ENCODE data around the gene BCAS2.
"Not testable (repeated sequence)": the region's sequence is repeated elsewhere in the genome, so short reads cannot be mapped to it uniquely, and the experiment has no call there.

BCAS2 gene

DNA sequence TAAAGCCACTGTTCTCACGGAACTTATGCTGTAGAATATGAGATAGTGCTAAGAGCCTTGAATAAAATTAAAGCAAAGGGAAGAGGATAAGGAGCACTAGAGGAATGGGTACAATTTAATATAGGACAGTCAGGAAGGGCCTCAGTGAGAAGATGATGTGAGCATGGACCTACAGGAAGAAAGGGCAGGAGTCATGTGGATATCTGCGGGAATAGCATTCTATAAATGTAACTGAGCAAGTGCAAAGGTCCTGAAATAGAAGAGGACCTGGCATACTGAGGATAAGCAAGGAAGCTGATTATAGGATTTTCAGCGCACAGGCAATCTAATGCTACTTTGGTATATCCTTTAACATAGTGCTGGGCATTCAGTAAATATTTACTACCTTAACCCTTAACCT lies 12.6 kb upstream of the BCAS2 start:
- Histone ChIP-seq H3K4me3 (ENCODE audit: extremely low read depth, insufficient read depth, low read length, poor library complexity, severe bottlenecking) (no peak overlapping the region), H3K4me1 (ENCODE audit: control insufficient read depth, insufficient read depth, low read length, poor library complexity, severe bottlenecking) (no peaks in the 10 kb centered on the region), H3K36me3 (ENCODE audit: control insufficient read depth, insufficient read depth, low read length) (no peaks in the 10 kb centered on the region), H3K27ac (ENCODE audit: low read depth, low read length, severe bottlenecking) (no peak overlapping the region), H3K9me3 (ENCODE audit: control insufficient read depth, low read length) (no peaks in the 10 kb centered on the region)
- 95 to 100% methylated on average over 2 of the region's 3 CpGs for whole genome bisulfite sequencing, 2 experiments (ENCODE audit: insufficient coverage in 2 of 2)

- 78 to 82% methylated on average over 2 to 3 of the region's 3 CpGs for WGBS, 2 experiments (ENCODE audit: insufficient coverage in 2 of 2)
- no peaks in the 10 kb centered on the region for H3K36me3 ChIP-seq (ENCODE audit: control insufficient read depth, insufficient read depth, low read length)
Observed at GRCh38 chr1:114589122-114589521, 7.7 kb upstream of the BCAS2 start.

GRCh38 chr1:114588196-114588689 lies 6.8 kb upstream of the BCAS2 start:
- Histone ChIP-seq H3K36me3 (ENCODE audit: control insufficient read depth, insufficient read depth, low read length) (no peaks in the 10 kb centered on the region), H3K27ac (ENCODE audit: low read depth, low read length, severe bottlenecking) (no peak overlapping the region), H3K9me3 (ENCODE audit: control insufficient read depth, low read length) (no peaks in the 10 kb centered on the region), H3K4me3 (ENCODE audit: extremely low read depth, insufficient read depth, low read length, poor library complexity, severe bottlenecking) (no peak overlapping the region), H3K4me1 (ENCODE audit: control insufficient read depth, insufficient read depth, low read length, poor library complexity, severe bottlenecking) (no peaks in the 10 kb centered on the region)
- WGBS, 2 experiments (ENCODE audit: insufficient coverage in 2 of 2) = 70 to 100% methylated on average over 1 of the region's 2 CpGs

More at GRCh38 chr1:114589122-114589521, 7.7 kb upstream of the BCAS2 start:
- Histone ChIP-seq H3K4me1 (ENCODE audit: control insufficient read depth, insufficient read depth, low read length, poor library complexity, severe bottlenecking) (no peaks in the 10 kb centered on the region), H3K9me3 (ENCODE audit: control insufficient read depth, low read length) (no peaks in the 10 kb centered on the region), H3K4me3 (ENCODE audit: extremely low read depth, insufficient read depth, low read length, poor library complexity, severe bottlenecking) (no peak overlapping the region), H3K27ac (ENCODE audit: low read depth, low read length, severe bottlenecking) (no peak overlapping the region)

GRCh38 chr1:114587203-114587991 lies 6.0 kb upstream of the BCAS2 start:
- Histone ChIP-seq H3K27ac (ENCODE audit: low read depth, low read length, severe bottlenecking) (no peak overlapping the region), H3K9me3 (ENCODE audit: control insufficient read depth, low read length) (no peaks in the 10 kb centered on the region), H3K4me1 (ENCODE audit: control insufficient read depth, insufficient read depth, low read length, poor library complexity, severe bottlenecking) (no peaks in the 10 kb centered on the region), H3K4me3 (ENCODE audit: extremely low read depth, insufficient read depth, low read length, poor library complexity, severe bottlenecking) (no peak overlapping the region), H3K36me3 (ENCODE audit: control insufficient read depth, insufficient read depth, low read length) (no peaks in the 10 kb centered on the region)
- 96 to 98% methylated on average over 7 to 13 of the region's 16 CpGs for WGBS, 2 experiments (ENCODE audit: insufficient coverage in 2 of 2)

DNA sequence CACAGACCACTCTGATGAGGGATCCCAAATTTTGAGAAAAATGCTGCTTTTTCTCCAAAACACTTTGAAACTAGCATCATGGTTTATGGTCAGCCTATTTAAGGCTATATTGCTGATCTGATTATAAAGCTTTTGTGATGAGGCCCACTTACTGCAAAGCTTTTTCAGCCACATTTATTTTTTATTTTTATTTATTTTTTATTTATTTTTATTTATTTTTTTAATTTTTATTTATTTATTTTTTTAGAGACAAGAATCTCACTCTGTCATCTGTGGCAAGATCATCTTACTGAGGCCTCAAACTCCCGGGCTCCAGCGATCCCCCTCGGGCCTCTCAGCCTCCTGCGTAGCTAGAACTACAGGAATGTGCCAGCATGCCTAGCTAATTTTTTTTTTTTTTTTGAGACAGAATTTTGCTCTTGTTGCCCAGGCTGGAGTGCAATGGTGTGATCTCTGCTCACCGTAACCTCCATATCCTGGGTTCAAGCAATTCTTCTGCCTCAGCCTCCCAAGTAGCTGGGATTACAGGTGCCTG lies 5.2 kb upstream of the BCAS2 start:
- Histone ChIP-seq H3K4me3 (ENCODE audit: extremely low read depth, insufficient read depth, low read length, poor library complexity, severe bottlenecking) (no peak overlapping the region), H3K9me3 (ENCODE audit: control insufficient read depth, low read length) (no peaks in the 10 kb centered on the region), H3K27ac (ENCODE audit: low read depth, low read length, severe bottlenecking) (no peak overlapping the region), H3K4me1 (ENCODE audit: control insufficient read depth, insufficient read depth, low read length, poor library complexity, severe bottlenecking) (peaks cover 4% of the 10 kb centered on the region), H3K36me3 (ENCODE audit: control insufficient read depth, insufficient read depth, low read length) (no peaks in the 10 kb centered on the region)
- 95 to 98% methylated on average over 5 of the region's 5 CpGs for WGBS, 2 experiments (ENCODE audit: insufficient coverage in 2 of 2)

DNA sequence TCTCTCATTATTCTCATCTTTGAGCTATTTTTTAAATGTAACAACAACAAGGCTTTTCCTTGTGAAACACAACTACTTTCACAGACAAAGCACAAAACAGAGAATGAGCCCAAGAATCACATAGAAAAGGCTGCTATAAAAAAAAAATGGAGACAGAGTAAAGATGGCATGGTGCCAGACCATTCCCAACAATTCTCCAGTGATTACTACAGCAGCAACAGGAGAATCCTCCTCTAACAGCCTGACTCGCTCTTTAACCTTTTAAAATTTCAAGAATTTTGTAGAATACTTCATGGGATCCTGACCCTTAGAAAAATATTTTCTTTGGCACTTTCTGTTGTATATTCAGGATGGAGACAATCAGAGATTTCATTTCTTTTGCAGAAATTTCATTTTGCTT lies 3.8 kb upstream of the BCAS2 start:
- Histone ChIP-seq H3K4me1 (ENCODE audit: control insufficient read depth, insufficient read depth, low read length, poor library complexity, severe bottlenecking) (peaks cover 5% of the 10 kb centered on the region), H3K36me3 (ENCODE audit: control insufficient read depth, insufficient read depth, low read length) (peaks cover 1% of the 10 kb centered on the region), H3K9me3 (ENCODE audit: control insufficient read depth, low read length) (no peaks in the 10 kb centered on the region), H3K27ac (ENCODE audit: low read depth, low read length, severe bottlenecking) (no peak overlapping the region), H3K4me3 (ENCODE audit: extremely low read depth, insufficient read depth, low read length, poor library complexity, severe bottlenecking) (no peak overlapping the region)
- WGBS, 2 experiments (ENCODE audit: insufficient coverage in 2 of 2) = no CpG with 5 or more reads among the region's 1 CpG

DNA sequence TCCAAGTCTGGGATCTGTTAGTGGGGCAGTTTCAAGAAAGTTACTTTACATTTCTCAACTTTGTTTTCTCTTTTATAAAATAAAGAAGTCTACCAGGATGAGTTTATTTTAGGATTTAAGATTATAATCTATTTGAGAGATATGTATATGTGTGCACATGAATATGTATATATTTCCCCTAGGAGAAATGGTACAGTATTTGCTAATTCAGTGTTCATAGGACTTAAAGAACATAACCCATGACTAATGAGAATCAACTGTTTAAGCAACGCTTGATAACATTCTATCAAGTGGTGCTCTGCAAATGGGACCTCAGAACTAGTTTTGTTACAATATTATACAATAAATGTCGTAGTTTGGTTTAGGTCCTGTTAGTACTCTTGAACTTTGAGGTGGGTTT lies 7.0 kb downstream of the BCAS2 start:
- Histone ChIP-seq H3K4me3 (ENCODE audit: extremely low read depth, insufficient read depth, low read length, poor library complexity, severe bottlenecking) (no peak overlapping the region), H3K9me3 (ENCODE audit: control insufficient read depth, low read length) (no peaks in the 10 kb centered on the region), H3K4me1 (ENCODE audit: control insufficient read depth, insufficient read depth, low read length, poor library complexity, severe bottlenecking) (no peaks in the 10 kb centered on the region), H3K36me3 (ENCODE audit: control insufficient read depth, insufficient read depth, low read length) (peaks cover 97% of the 10 kb centered on the region), H3K27ac (ENCODE audit: low read depth, low read length, severe bottlenecking) (no peak overlapping the region)
- WGBS, 2 experiments (ENCODE audit: insufficient coverage in 2 of 2) = no CpG with 5 or more reads among the region's 2 CpGs

DNA sequence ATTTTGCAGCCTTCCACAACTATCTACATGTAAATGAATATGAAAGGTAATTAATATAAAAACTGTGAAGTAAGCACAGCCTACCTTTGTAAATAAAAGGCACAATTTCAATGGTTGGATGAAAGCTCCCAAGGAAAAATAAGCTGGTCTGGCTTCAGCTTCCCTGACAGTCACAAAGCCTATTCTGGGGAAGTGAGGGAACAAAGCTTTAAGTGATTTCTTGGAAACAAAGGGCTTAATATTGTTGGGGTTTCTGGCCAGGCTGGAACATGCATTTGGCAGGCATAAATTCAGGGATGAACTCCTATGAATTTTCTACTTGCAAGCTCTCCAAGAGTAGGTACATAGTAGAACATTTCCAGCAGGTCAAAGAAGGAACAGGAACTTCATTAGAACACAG lies 17.3 kb downstream of the BCAS2 start:
- peaks cover 52% of the 10 kb centered on the region for H3K36me3 ChIP-seq (ENCODE audit: control insufficient read depth, insufficient read depth, low read length)
- no peaks in the 10 kb centered on the region for H3K4me1 ChIP-seq (ENCODE audit: control insufficient read depth, insufficient read depth, low read length, poor library complexity, severe bottlenecking)
- H3K27ac ChIP-seq (ENCODE audit: low read depth, low read length, severe bottlenecking) = no peak overlapping the region
- H3K4me3 ChIP-seq (ENCODE audit: extremely low read depth, insufficient read depth, low read length, poor library complexity, severe bottlenecking) = no peak overlapping the region
- H3K9me3 ChIP-seq (ENCODE audit: control insufficient read depth, low read length) = no peaks in the 10 kb centered on the region

- no CpG with 5 or more reads among the region's 3 CpGs for WGBS, 2 experiments (ENCODE audit: insufficient coverage in 2 of 2)
- H3K4me1 ChIP-seq (ENCODE audit: control insufficient read depth, insufficient read depth, low read length, poor library complexity, severe bottlenecking); H3K27ac ChIP-seq (ENCODE audit: low read depth, low read length, severe bottlenecking); H3K4me3 ChIP-seq (ENCODE audit: extremely low read depth, insufficient read depth, low read length, poor library complexity, severe bottlenecking); H3K9me3 ChIP-seq (ENCODE audit: control insufficient read depth, low read length): not testable (repeated sequence)
- H3K36me3 ChIP-seq (ENCODE audit: control insufficient read depth, insufficient read depth, low read length) = peaks cover 41% of the 10 kb centered on the region
Observed at GRCh38 chr1:114562978-114563510, 18.4 kb downstream of the BCAS2 start.

DNA sequence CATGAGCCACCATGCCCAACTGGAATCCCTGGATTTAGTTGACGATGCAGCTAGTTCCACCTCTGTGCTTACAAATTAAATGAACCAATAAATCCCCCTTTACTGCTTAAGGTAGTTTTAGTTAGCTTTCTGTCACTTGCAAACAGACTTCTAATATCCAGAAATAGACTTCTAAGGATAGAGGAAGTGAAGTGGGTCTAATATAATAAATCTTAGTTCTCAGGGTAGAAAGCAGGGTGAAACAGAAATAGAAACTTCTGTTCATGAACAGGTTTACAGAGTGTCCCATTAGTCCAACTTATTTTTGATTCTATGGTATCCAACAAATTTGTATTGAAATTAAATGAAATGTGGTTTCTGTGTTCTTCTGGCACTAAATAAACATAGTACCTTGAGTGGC lies 20.1 kb downstream of the BCAS2 start:
- H3K4me3 ChIP-seq (ENCODE audit: extremely low read depth, insufficient read depth, low read length, poor library complexity, severe bottlenecking) = no peak overlapping the region
- no peaks in the 10 kb centered on the region for H3K9me3 ChIP-seq (ENCODE audit: control insufficient read depth, low read length)
- no peak overlapping the region for H3K27ac ChIP-seq (ENCODE audit: low read depth, low read length, severe bottlenecking)
- H3K36me3 ChIP-seq (ENCODE audit: control insufficient read depth, insufficient read depth, low read length) = peaks cover 25% of the 10 kb centered on the region
- WGBS, 2 experiments (ENCODE audit: insufficient coverage in 2 of 2) = no CpG with 5 or more reads among the region's 1 CpG
- no peaks in the 10 kb centered on the region for H3K4me1 ChIP-seq (ENCODE audit: control insufficient read depth, insufficient read depth, low read length, poor library complexity, severe bottlenecking)

GRCh38 chr1:114559356-114559755 lies 22.1 kb downstream of the BCAS2 start:
- Histone ChIP-seq H3K9me3 (ENCODE audit: control insufficient read depth, low read length) (no peaks in the 10 kb centered on the region), H3K27ac (ENCODE audit: low read depth, low read length, severe bottlenecking) (no peak overlapping the region), H3K4me1 (ENCODE audit: control insufficient read depth, insufficient read depth, low read length, poor library complexity, severe bottlenecking) (no peaks in the 10 kb centered on the region), H3K4me3 (ENCODE audit: extremely low read depth, insufficient read depth, low read length, poor library complexity, severe bottlenecking) (no peak overlapping the region), H3K36me3 (ENCODE audit: control insufficient read depth, insufficient read depth, low read length) (peaks cover 5% of the 10 kb centered on the region)
- WGBS, 2 experiments (ENCODE audit: insufficient coverage in 2 of 2) = 76 to 92% methylated on average over 2 of the region's 3 CpGs

Data from mesodermal cell (in vitro differentiated cells).